ENCODE measurements around the gene PRMT7. TPM values are rescaled to one million over a fixed set of nuclear protein-coding genes. Genes with fewer than 3 reads are reported as not detected.
A peak's percentile ranks its signal among the peaks of the same experiment; 100 is the strongest.

The PRMT7 gene
- polyA plus RNA-seq, 3 donors = 15.0 to 41.1 (median 15.2) TPM

DNA sequence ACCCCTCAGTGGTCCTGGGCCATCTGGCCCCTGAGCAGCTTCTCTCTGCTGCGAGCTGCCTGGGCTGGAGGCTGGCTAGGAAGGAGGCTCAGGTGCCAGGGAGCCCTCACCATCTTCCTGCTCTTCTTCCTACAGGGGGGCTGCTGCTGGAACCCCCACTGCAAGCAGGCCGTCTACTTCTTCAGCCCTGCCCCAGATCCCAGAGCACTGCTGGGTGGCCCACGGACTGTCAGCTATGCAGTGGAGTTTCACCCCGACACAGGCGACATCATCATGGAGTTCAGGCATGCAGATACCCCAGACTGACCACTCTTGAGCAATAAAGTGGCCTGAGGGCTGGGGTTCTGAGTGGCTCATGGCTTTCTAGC, 46.1 kb downstream of the PRMT7 start:
- peak overlapping the region in 1 of 7 donors; percentile 24 for H3K27ac Mint-ChIP-seq
- Histone ChIP-seq H2AFZ (ENCODE audit: insufficient read depth, low read depth, low read length, poor library complexity, severe bottlenecking) (no peak overlapping the region), H3K36me3 (replicated peaks in 1 of 2; ENCODE audit: control insufficient read depth in 1 of 2, insufficient read depth in 2 of 2, low read length in 2 of 2) (peaks cover 40 to 52% of the 10 kb centered on the region in 2 donors), H3K79me2 (ENCODE audit: insufficient read depth, low read length) (no peaks in the 10 kb centered on the region), H3K4me1 (ENCODE audit: control insufficient read depth in 1 of 2, insufficient read depth in 2 of 2, low read length in 2 of 2) (peaks cover 18 to 20% of the 10 kb centered on the region in 2 donors), H3K9ac (ENCODE audit: insufficient read depth, low read length, poor library complexity, severe bottlenecking) (peak overlapping the region; percentile 54), H3K4me2 (replicated peaks; ENCODE audit: extremely low read depth, low read length, poor library complexity, severe bottlenecking) (peak overlapping the region; percentile 64), H3K9me3 (replicated peaks in 1 of 2; ENCODE audit: control insufficient read depth in 1 of 2, insufficient read depth in 1 of 2, low read length in 2 of 2) (no peaks in the 10 kb centered on the region), H3K27ac (ENCODE audit: low read depth in 1 of 2, low read length in 2 of 2) (no peak overlapping the region), H3K4me3 (replicated peaks in 1 of 3; ENCODE audit: low read depth in 2 of 3, low read length in 3 of 3) (no peak overlapping the region), H4K20me1 (ENCODE audit: insufficient read depth, low read length) (no peaks in the 10 kb centered on the region), H3K27me3 (ENCODE audit: control insufficient read depth in 2 of 2, insufficient read depth in 2 of 2, low read length in 2 of 2) (no peaks in the 10 kb centered on the region)
- TF ChIP-seq, protein P1, sequence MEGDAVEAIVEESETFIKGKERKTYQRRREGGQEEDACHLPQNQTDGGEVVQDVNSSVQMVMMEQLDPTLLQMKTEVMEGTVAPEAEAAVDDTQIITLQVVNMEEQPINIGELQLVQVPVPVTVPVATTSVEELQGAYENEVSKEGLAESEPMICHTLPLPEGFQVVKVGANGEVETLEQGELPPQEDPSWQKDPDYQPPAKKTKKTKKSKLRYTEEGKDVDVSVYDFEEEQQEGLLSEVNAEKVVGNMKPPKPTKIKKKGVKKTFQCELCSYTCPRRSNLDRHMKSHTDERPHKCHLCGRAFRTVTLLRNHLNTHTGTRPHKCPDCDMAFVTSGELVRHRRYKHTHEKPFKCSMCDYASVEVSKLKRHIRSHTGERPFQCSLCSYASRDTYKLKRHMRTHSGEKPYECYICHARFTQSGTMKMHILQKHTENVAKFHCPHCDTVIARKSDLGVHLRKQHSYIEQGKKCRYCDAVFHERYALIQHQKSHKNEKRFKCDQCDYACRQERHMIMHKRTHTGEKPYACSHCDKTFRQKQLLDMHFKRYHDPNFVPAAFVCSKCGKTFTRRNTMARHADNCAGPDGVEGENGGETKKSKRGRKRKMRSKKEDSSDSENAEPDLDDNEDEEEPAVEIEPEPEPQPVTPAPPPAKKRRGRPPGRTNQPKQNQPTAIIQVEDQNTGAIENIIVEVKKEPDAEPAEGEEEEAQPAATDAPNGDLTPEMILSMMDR (IDR thresholded peaks at IDR 0.05) = no peak
- H3K4me3 Mint-ChIP-seq = no peak overlapping the region
- DNase-seq = no peak
- H3K27me3 Mint-ChIP-seq (ENCODE audit: low read depth in 3 of 3) = peaks cover 6 to 25% (median 12%) of the 10 kb centered on the region in 3 donors
- intact Hi-C loops (cut with micrococcal nuclease) = no loop called here
- H3K9me3 Mint-ChIP-seq = no peaks in the 10 kb centered on the region
- WGBS (ENCODE audit: insufficient coverage) = 38% methylated on average over 4 of the region's 5 CpGs
- H3K36me3 Mint-ChIP-seq = peaks cover 59 to 66% of the 10 kb centered on the region in 2 donors
- peaks cover 24% of the 10 kb centered on the region for H3K4me1 Mint-ChIP-seq

DNA sequence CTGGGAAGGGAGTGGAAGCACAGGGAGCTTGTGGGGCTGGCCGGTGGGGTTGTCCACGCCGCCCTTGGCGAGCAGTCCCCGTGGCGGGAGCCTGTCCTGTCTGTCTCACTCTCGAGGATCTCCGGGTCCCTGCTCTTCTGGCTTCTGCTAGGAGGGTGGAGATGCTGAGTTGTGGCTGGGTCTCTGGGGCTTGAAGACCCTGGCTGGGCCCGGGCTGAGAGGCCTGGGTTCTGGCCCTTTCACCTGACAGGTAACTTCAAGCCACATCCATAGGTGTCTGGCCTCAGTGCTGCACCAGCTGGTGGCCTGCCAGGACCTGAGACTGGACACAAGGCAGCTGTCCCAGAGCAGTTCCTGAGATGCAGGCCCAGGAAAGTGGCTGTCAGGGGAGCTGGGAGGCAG, 46.7 kb downstream of the PRMT7 start:
- no peak overlapping the region for H3K9ac ChIP-seq (ENCODE audit: insufficient read depth, low read length, poor library complexity, severe bottlenecking)
- DNase-seq = no peak
- H3K27ac ChIP-seq (ENCODE audit: low read depth in 1 of 2, low read length in 2 of 2) = no peak overlapping the region
- H3K9me3 Mint-ChIP-seq = no peaks in the 10 kb centered on the region
- H3K4me2 ChIP-seq (replicated peaks; ENCODE audit: extremely low read depth, low read length, poor library complexity, severe bottlenecking) = no peak overlapping the region
- no peak overlapping the region for H3K4me3 ChIP-seq (replicated peaks in 1 of 3; ENCODE audit: low read depth in 2 of 3, low read length in 3 of 3)
- H2AFZ ChIP-seq (ENCODE audit: insufficient read depth, low read depth, low read length, poor library complexity, severe bottlenecking) = no peak overlapping the region
- H3K27me3 Mint-ChIP-seq (ENCODE audit: low read depth in 3 of 3) = peaks cover 6 to 25% (median 12%) of the 10 kb centered on the region in 3 donors
- no peaks in the 10 kb centered on the region for H3K9me3 ChIP-seq (replicated peaks in 1 of 2; ENCODE audit: control insufficient read depth in 1 of 2, insufficient read depth in 1 of 2, low read length in 2 of 2)
- WGBS (ENCODE audit: insufficient coverage) = 92% methylated on average over 8 of the region's 9 CpGs
- TF ChIP-seq, protein P1 (IDR thresholded peaks at IDR 0.05) = no peak
- intact Hi-C loops (cut with micrococcal nuclease) = no loop called here
- peaks cover 54 to 59% of the 10 kb centered on the region in 2 donors for H3K36me3 Mint-ChIP-seq
- H3K4me3 Mint-ChIP-seq = no peak overlapping the region
- no peaks in the 10 kb centered on the region for H3K79me2 ChIP-seq (ENCODE audit: insufficient read depth, low read length)
- no peak overlapping the region for H3K27ac Mint-ChIP-seq
- peaks cover 24% of the 10 kb centered on the region for H3K4me1 Mint-ChIP-seq
- peaks cover 34 to 46% of the 10 kb centered on the region in 2 donors for H3K36me3 ChIP-seq (replicated peaks in 1 of 2; ENCODE audit: control insufficient read depth in 1 of 2, insufficient read depth in 2 of 2, low read length in 2 of 2)
- peaks cover 18 to 20% of the 10 kb centered on the region in 2 donors for H3K4me1 ChIP-seq (ENCODE audit: control insufficient read depth in 1 of 2, insufficient read depth in 2 of 2, low read length in 2 of 2)
- no peaks in the 10 kb centered on the region for H4K20me1 ChIP-seq (ENCODE audit: insufficient read depth, low read length)
- H3K27me3 ChIP-seq (ENCODE audit: control insufficient read depth in 2 of 2, insufficient read depth in 2 of 2, low read length in 2 of 2) = no peaks in the 10 kb centered on the region

Measured in CD14-positive monocyte (primary cell).